ENCODE results near the gene HSBP1. TPM values are rescaled to one million over a fixed set of nuclear protein-coding genes. Genes with fewer than 3 reads are reported as not detected.

Gene HSBP1
- total and polyA plus RNA-seq, 4 experiments from 2014 or later: 27.3 to 35.2 (median 32.5) TPM

- Mint-ChIP-seq H3K27ac (no peak overlapping the region), H3K4me3 (no peak overlapping the region), H3K36me3 (no peaks in the 10 kb centered on the region), H3K4me1 (peaks cover 7 to 23% (median 14%) of the 10 kb centered on the region in 4 donors), H3K27me3 (peaks cover 7 to 8% of the 10 kb centered on the region in 2 donors), H3K9me3 (no peaks in the 10 kb centered on the region)
- ChIA-PET CTCF (ENCODE audit: partially characterized antibody) (interaction anchor here (1.2 to 2.5 kb wide), 2 partner anchors 11 to 14 kb away, joined by 4 to 9 read pairs; no protein-coding TSS in a partner anchor), POLR2A (ENCODE audit: partially characterized antibody) (no interaction called here)
- no peak overlapping the region for H3K4me3 ChIP-seq (ENCODE audit: low read length in 2 of 2)
- no peaks in the 10 kb centered on the region for H3K9me3 ChIP-seq (ENCODE audit: control insufficient read depth in 1 of 2, low read length in 2 of 2)
- no peak for DNase-seq
- H3K27me3 ChIP-seq (ENCODE audit: insufficient read depth, low read length): no peaks in the 10 kb centered on the region
- H3K36me3 ChIP-seq (ENCODE audit: insufficient read depth, low read length): no peaks in the 10 kb centered on the region
- intact Hi-C loops (cut with micrococcal nuclease): no loop called here
- peaks cover 14% of the 10 kb centered on the region for H3K4me1 ChIP-seq (ENCODE audit: insufficient read depth, low read length)
- H3K27ac ChIP-seq (ENCODE audit: low read depth, low read length): no peak overlapping the region
These were observed 30.4 kb downstream of the HSBP1 start for GRCh38 chr16:83838151-83838550.

- Histone ChIP-seq H3K4me1 (ENCODE audit: insufficient read depth, low read length) (peaks cover 14% of the 10 kb centered on the region), H3K27me3 (ENCODE audit: insufficient read depth, low read length) (no peaks in the 10 kb centered on the region), H3K9me3 (ENCODE audit: control insufficient read depth in 1 of 2, low read length in 2 of 2) (no peaks in the 10 kb centered on the region), H3K4me3 (ENCODE audit: low read length in 2 of 2) (no peak overlapping the region), H3K27ac (ENCODE audit: low read depth, low read length) (no peak overlapping the region), H3K36me3 (ENCODE audit: insufficient read depth, low read length) (no peaks in the 10 kb centered on the region)
- Mint-ChIP-seq H3K36me3 (no peaks in the 10 kb centered on the region), H3K27me3 (peaks cover 7 to 8% of the 10 kb centered on the region in 2 donors), H3K27ac (no peak overlapping the region), H3K9me3 (no peaks in the 10 kb centered on the region), H3K4me1 (peaks cover 7 to 23% (median 14%) of the 10 kb centered on the region in 4 donors), H3K4me3 (no peak overlapping the region)
- intact Hi-C loops (cut with micrococcal nuclease): no loop called here
- DNase-seq: no peak
- CTCF ChIA-PET (ENCODE audit: partially characterized antibody): no interaction called here
- POLR2A ChIA-PET (ENCODE audit: partially characterized antibody): no interaction called here
These were observed 31.8 kb downstream of the HSBP1 start for GRCh38 chr16:83839561-83839960.

- no peak overlapping the region for H3K4me3 Mint-ChIP-seq
- no peaks in the 10 kb centered on the region for H3K9me3 ChIP-seq (ENCODE audit: control insufficient read depth in 1 of 2, low read length in 2 of 2)
- H3K4me1 ChIP-seq (ENCODE audit: insufficient read depth, low read length): peaks cover 14% of the 10 kb centered on the region
- peaks cover 7 to 8% of the 10 kb centered on the region in 2 donors for H3K27me3 Mint-ChIP-seq
- H3K9me3 Mint-ChIP-seq: no peaks in the 10 kb centered on the region
- peaks cover 7 to 21% (median 12%) of the 10 kb centered on the region in 4 donors for H3K4me1 Mint-ChIP-seq
- no peaks in the 10 kb centered on the region for H3K36me3 ChIP-seq (ENCODE audit: insufficient read depth, low read length)
- no peak overlapping the region for H3K27ac Mint-ChIP-seq
- DNase-seq: no peak
- intact Hi-C loops (cut with micrococcal nuclease): no loop called here
- ChIA-PET POLR2A (ENCODE audit: partially characterized antibody) (no interaction called here), CTCF (ENCODE audit: partially characterized antibody) (no interaction called here)
- H3K27me3 ChIP-seq (ENCODE audit: insufficient read depth, low read length): no peaks in the 10 kb centered on the region
- H3K36me3 Mint-ChIP-seq: no peaks in the 10 kb centered on the region
- no peak overlapping the region for H3K4me3 ChIP-seq (ENCODE audit: low read length in 2 of 2)
- no peak overlapping the region for H3K27ac ChIP-seq (ENCODE audit: low read depth, low read length)
These were observed 32.4 kb downstream of the HSBP1 start for GRCh38 chr16:83840060-83840617.

DNA sequence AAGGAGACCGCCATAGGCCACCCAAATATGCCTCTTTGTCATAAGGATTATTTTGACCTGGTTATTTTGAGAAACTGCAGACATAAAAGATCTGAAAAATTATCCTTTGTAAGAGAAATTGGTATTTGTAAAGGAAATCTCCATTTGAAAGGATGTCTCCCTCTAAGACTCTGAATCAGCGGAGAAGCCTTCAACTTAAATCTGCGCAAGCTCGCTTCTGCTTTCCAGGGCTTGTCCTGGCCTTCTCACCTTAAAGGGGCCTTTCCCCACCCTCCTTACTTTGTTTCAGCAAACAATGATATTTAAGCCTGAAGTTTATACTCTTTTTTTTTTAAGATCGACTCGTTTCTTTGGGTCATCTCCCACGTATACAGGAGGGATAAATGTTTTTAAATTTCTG is 34.5 kb downstream of the HSBP1 start:
- H3K27ac Mint-ChIP-seq: peak overlapping the region in 1 of 7 donors; percentile 34

GRCh38 chr16:83842756-83843507 is 35.2 kb downstream of the HSBP1 start:
- no peaks in the 10 kb centered on the region for H3K4me1 Mint-ChIP-seq
- Histone ChIP-seq H3K36me3 (ENCODE audit: insufficient read depth, low read length) (no peaks in the 10 kb centered on the region), H3K27ac (ENCODE audit: low read depth, low read length) (no peak overlapping the region), H3K4me1 (ENCODE audit: insufficient read depth, low read length) (no peaks in the 10 kb centered on the region), H3K27me3 (ENCODE audit: insufficient read depth, low read length) (no peaks in the 10 kb centered on the region), H3K4me3 (ENCODE audit: low read length in 2 of 2) (no peak overlapping the region), H3K9me3 (ENCODE audit: control insufficient read depth in 1 of 2, low read length in 2 of 2) (no peaks in the 10 kb centered on the region)
- no peak for DNase-seq
- POLR2A ChIA-PET (ENCODE audit: partially characterized antibody): no interaction called here
- intact Hi-C loops (cut with micrococcal nuclease): no loop called here
- peaks cover 0 to 1% (median 0%) of the 10 kb centered on the region in 8 donors for H3K9me3 Mint-ChIP-seq
- H3K36me3 Mint-ChIP-seq: no peaks in the 10 kb centered on the region
- H3K4me3 Mint-ChIP-seq: no peak overlapping the region
- H3K27ac Mint-ChIP-seq: peak overlapping the region in 1 of 7 donors; percentile 34
- peaks cover 2 to 7% of the 10 kb centered on the region in 2 donors for H3K27me3 Mint-ChIP-seq
- CTCF ChIA-PET (ENCODE audit: partially characterized antibody): interaction anchor here (1.3 kb wide), 1 partner anchor 16 kb away, joined by 3 read pairs; no protein-coding TSS in a partner anchor

More for the DNA sequence above, 34.5 kb downstream of the HSBP1 start:
- H3K9me3 Mint-ChIP-seq: peaks cover 0 to 1% (median 0%) of the 10 kb centered on the region in 8 donors
- Histone ChIP-seq H3K27me3 (ENCODE audit: insufficient read depth, low read length) (no peaks in the 10 kb centered on the region), H3K36me3 (ENCODE audit: insufficient read depth, low read length) (no peaks in the 10 kb centered on the region), H3K4me1 (ENCODE audit: insufficient read depth, low read length) (no peaks in the 10 kb centered on the region), H3K4me3 (ENCODE audit: low read length in 2 of 2) (no peak overlapping the region), H3K27ac (ENCODE audit: low read depth, low read length) (no peak overlapping the region), H3K9me3 (ENCODE audit: control insufficient read depth in 1 of 2, low read length in 2 of 2) (no peaks in the 10 kb centered on the region)
- no peaks in the 10 kb centered on the region for H3K4me1 Mint-ChIP-seq
- H3K36me3 Mint-ChIP-seq: no peaks in the 10 kb centered on the region
- H3K4me3 Mint-ChIP-seq: no peak overlapping the region
- POLR2A ChIA-PET (ENCODE audit: partially characterized antibody): no interaction called here
- intact Hi-C loops (cut with micrococcal nuclease): no loop called here
- H3K27me3 Mint-ChIP-seq: peaks cover 5 to 7% of the 10 kb centered on the region in 2 donors
- CTCF ChIA-PET (ENCODE audit: partially characterized antibody): interaction anchor here (0.7 to 1.3 kb wide), 2 partner anchors 12 to 15 kb away, joined by 3 read pairs; no protein-coding TSS in a partner anchor
- no peak for DNase-seq

DNA sequence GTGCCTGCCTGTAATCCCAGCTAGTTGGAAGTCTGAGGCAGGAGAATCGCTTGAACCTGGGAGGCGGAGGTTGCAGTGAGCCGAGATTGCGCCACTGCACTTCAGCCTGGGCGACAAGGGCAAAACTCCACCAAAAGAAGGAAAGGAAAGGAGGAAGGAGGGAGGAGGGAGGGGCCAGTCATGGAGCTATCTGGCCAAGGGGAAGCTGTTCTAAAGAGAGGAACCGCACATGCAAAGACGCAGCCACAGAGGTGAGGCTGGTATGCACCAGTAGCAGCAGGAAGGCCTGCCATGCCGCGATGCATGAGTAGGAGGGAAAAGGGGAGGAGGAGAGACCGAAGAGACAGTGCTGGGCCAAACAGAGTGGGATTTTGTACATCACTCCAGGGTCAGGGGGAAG is 35.9 kb downstream of the HSBP1 start:
- Histone ChIP-seq H3K4me1 (ENCODE audit: insufficient read depth, low read length) (no peaks in the 10 kb centered on the region), H3K36me3 (ENCODE audit: insufficient read depth, low read length) (no peaks in the 10 kb centered on the region), H3K27ac (ENCODE audit: low read depth, low read length) (no peak overlapping the region), H3K27me3 (ENCODE audit: insufficient read depth, low read length) (no peaks in the 10 kb centered on the region), H3K9me3 (ENCODE audit: control insufficient read depth in 1 of 2, low read length in 2 of 2) (no peaks in the 10 kb centered on the region), H3K4me3 (ENCODE audit: low read length in 2 of 2) (no peak overlapping the region)
- no peaks in the 10 kb centered on the region for H3K4me1 Mint-ChIP-seq
- no peak overlapping the region for H3K4me3 Mint-ChIP-seq
- POLR2A ChIA-PET (ENCODE audit: partially characterized antibody): no interaction called here
- peaks cover 0 to 2% of the 10 kb centered on the region in 2 donors for H3K27me3 Mint-ChIP-seq
- no peak for DNase-seq
- CTCF ChIA-PET (ENCODE audit: partially characterized antibody): no interaction called here
- intact Hi-C loops (cut with micrococcal nuclease): no loop called here
- H3K27ac Mint-ChIP-seq: no peak overlapping the region
- H3K36me3 Mint-ChIP-seq: no peaks in the 10 kb centered on the region
- H3K9me3 Mint-ChIP-seq: peaks cover 0 to 1% (median 0%) of the 10 kb centered on the region in 8 donors

- Mint-ChIP-seq H3K36me3 (no peaks in the 10 kb centered on the region), H3K27me3 (no peaks in the 10 kb centered on the region), H3K27ac (no peak overlapping the region), H3K4me3 (no peak overlapping the region), H3K9me3 (peaks cover 0 to 1% (median 0%) of the 10 kb centered on the region in 8 donors), H3K4me1 (no peaks in the 10 kb centered on the region)
- intact Hi-C loops (cut with micrococcal nuclease): no loop called here
- POLR2A ChIA-PET (ENCODE audit: partially characterized antibody): no interaction called here
- Histone ChIP-seq H3K36me3 (ENCODE audit: insufficient read depth, low read length) (no peaks in the 10 kb centered on the region), H3K4me3 (ENCODE audit: low read length in 2 of 2) (no peak overlapping the region), H3K27ac (ENCODE audit: low read depth, low read length) (no peak overlapping the region), H3K27me3 (ENCODE audit: insufficient read depth, low read length) (no peaks in the 10 kb centered on the region), H3K4me1 (ENCODE audit: insufficient read depth, low read length) (no peaks in the 10 kb centered on the region), H3K9me3 (ENCODE audit: control insufficient read depth in 1 of 2, low read length in 2 of 2) (no peaks in the 10 kb centered on the region)
- no peak for DNase-seq
- CTCF ChIA-PET (ENCODE audit: partially characterized antibody): no interaction called here
These were observed 37.5 kb downstream of the HSBP1 start for GRCh38 chr16:83845263-83845662.

Data from CD4-positive, alpha-beta memory T cell (primary cell).